Aorta (tissue), 5 donors: ENCODE measurements around the gene SEPTIN6. TPM values are rescaled to one million over a fixed set of nuclear protein-coding genes. Genes with fewer than 3 reads are reported as not detected.

Experiments used
- ATAC-seq: fragments of 200-7000 bp; cut with Tn5 transposase; one replicate; pipeline ENCODE4 v1.9.1; 2022; ENCODE audit warnings: moderate library complexity; ENCODE audit not compliant: low FRiP score
- DNase-seq, 2 donors: peaks; one replicate each; pipeline ENCODE4 v3.0.0-alpha.2; 2020
- H3K27ac ChIP-seq, 2 donors: one replicate each; pipeline ENCODE4 v1.5.1; 2013; ENCODE audit warnings: low read length in 2 of 2, mild to moderate bottlenecking in 2 of 2, moderate library complexity in 2 of 2, control low read depth in 1 of 2, inconsistent platforms in 1 of 2, low read depth in 1 of 2
- H3K27me3 ChIP-seq, 2 donors: one replicate each; pipeline ENCODE4 v1.6.1; 2013; ENCODE audit warnings: control low read depth in 1 of 2, low read length in 1 of 2, mild to moderate bottlenecking in 1 of 2, moderate library complexity in 1 of 2; ENCODE audit not compliant: insufficient read depth in 2 of 2, control insufficient read depth in 1 of 2
- H3K36me3 ChIP-seq, 2 donors: one replicate each; pipeline ENCODE4 v1.6.1; 2013; ENCODE audit warnings: control low read depth in 1 of 2, low read length in 1 of 2, mild to moderate bottlenecking in 1 of 2; ENCODE audit not compliant: insufficient read depth in 2 of 2, control insufficient read depth in 1 of 2
- H3K4me1 ChIP-seq, 2 donors: one replicate each; pipeline ENCODE4 v1.6.1; 2013; ENCODE audit warnings: low read length in 2 of 2, control low read depth in 1 of 2, mild to moderate bottlenecking in 1 of 2, moderate library complexity in 1 of 2; ENCODE audit not compliant: insufficient read depth in 2 of 2, control insufficient read depth in 1 of 2
- H3K4me3 ChIP-seq, 2 donors: one replicate each; pipeline ENCODE4 v1.5.1; 2013; ENCODE audit warnings: low read length in 2 of 2, control low read depth in 1 of 2, mild to moderate bottlenecking in 1 of 2
- H3K9me3 ChIP-seq: one replicate; pipeline ENCODE4 v1.6.1; 2013; ENCODE audit warnings: mild to moderate bottlenecking, low read length; ENCODE audit not compliant: control insufficient read depth
- WGBS, 2 donors: extraction: QIAGEN DNeasy Blood & Tissue Kit; methylation state at CpG; one replicate each; pipeline ENCODE4 v1.1.7; 2013; 5-methylcytosine and 5-hydroxymethylcytosine counted together
- intact Hi-C, 2 donors: fragments of 100-400 bp; cut with DNase I; formaldehyde crosslinking; loops; one replicate each; pipeline versions ENCODE4 v1.14.2 to v1.15.0; 2022
- polyA plus RNA-seq, 2 donors: library from polyadenylated mRNA; stranded (reverse); fragments of 200-250 nt; gene quantifications; one replicate each; pipeline ENCODE4 v1.2.3, GENCODE V29; 2013
- total RNA-seq, 2 donors: library from RNA; stranded (reverse); fragmentation: NEBNext Ultra II Directional; extraction: Animal tissue kit (Norgen Biotek cat#: 25700); gene quantifications; one replicate each; pipeline ENCODE4 v1.2.1, GENCODE V29; 2021
- donor health status: healthy with polysubstance abuse.
- donor health status: Bipolar disorder and iron deficiency.
- donor health status: DM: no; HTN: no; CAD: no.
- donor health status: DM: no; HTN: no; CAD: no.
- donor health status: DM: yes; HTN: yes; CAD: no.

The SEPTIN6 gene
- total and polyA plus RNA-seq, 4 donors, result 4.5 to 23.7 (median 12.7) TPM

DNA sequence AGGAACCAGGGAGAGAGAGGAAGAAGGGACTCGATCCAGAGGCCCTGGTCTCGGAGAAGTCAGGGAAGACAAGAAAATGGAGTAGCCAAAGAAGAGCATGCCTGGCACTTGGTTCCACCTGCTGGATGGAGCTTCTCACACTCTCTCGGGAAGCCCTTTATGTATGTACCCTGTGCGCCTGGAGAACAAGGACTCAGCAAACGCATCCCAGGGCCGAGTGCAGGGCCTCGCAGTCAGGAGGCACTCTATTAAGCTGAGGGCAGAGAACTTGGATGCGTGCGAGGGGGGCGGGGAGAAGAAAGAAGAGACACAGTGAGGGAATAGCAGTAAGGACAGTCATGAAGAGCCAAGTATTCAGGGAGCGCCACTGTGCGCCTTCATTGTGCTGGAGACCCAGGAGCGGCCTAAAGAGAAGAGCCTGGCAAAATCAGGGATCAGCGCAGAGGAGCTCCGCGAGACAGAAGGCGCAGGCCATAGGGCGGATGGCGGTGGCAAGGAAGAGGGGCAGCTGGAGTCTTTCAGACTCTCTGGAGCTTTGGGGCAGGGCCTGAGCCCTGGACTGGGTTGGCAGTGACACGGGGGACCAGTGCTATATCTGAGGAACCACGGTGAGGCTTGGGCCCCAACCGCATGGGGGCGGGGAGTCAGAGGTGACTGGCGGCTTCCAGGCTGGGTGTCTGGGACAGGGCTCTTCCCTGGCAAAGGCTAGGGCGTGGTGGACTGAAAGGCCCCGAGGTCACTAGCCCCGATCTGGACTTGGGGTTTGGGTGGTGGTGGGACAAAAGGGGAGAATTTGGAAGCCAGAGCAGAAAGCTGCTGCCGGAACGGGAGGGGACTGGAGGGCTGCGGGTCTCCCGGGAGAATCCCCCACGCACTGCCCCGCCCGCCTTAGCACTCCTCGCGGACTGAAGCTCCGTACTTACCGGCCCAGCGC is 1.9 kb upstream of the SEPTIN6 start:
- ATAC-seq, result no peak
- peaks cover 0 to 2% of the 10 kb centered on the region in 2 donors for H3K27me3 ChIP-seq
- no peaks in the 10 kb centered on the region for H3K9me3 ChIP-seq
- no peak overlapping the region for H3K27ac ChIP-seq
- DNase-seq, result no peak
- 71 to 91% methylated on average over 39 of the region's 39 CpGs for WGBS, 2 donors
- intact Hi-C loops, result no loop called here
- no peaks in the 10 kb centered on the region for H3K4me1 ChIP-seq
- no peaks in the 10 kb centered on the region for H3K36me3 ChIP-seq
- H3K4me3 ChIP-seq, result no peak overlapping the region

DNA sequence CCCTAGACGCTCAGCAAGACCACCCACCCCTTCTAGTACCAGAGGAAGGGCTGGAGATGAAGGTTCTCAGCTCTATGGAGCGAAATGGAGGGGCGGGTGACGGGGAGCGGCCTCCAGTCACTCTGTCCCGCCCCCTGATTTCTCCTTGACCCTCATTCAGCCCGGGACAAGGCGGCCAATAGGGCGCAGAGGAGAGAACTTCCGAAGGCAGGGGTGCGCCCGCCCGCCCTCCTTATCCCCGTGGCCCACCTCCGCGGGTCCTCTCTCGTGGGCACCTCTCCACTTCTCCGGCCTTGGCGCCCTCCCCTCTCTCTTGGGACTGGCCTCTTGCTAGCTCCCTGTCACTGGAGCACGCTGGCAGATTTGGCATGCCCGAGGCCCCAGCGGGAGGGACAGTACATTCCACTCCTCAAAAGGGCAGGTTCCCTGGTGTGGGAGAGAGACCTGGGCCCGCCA is 1.1 kb upstream of the SEPTIN6 start:
- DNase-seq (peak in 1 of 2 donors; percentile 50), ATAC-seq (no peak)
- Histone ChIP-seq H3K36me3 (no peaks in the 10 kb centered on the region), H3K4me1 (no peaks in the 10 kb centered on the region), H3K9me3 (no peaks in the 10 kb centered on the region), H3K27ac (no peak overlapping the region), H3K27me3 (peaks cover 0 to 2% of the 10 kb centered on the region in 2 donors), H3K4me3 (no peak overlapping the region)
- intact Hi-C loops, result no loop called here
- WGBS, 2 donors, result 61% methylated on average over 23 of the region's 23 CpGs

DNA sequence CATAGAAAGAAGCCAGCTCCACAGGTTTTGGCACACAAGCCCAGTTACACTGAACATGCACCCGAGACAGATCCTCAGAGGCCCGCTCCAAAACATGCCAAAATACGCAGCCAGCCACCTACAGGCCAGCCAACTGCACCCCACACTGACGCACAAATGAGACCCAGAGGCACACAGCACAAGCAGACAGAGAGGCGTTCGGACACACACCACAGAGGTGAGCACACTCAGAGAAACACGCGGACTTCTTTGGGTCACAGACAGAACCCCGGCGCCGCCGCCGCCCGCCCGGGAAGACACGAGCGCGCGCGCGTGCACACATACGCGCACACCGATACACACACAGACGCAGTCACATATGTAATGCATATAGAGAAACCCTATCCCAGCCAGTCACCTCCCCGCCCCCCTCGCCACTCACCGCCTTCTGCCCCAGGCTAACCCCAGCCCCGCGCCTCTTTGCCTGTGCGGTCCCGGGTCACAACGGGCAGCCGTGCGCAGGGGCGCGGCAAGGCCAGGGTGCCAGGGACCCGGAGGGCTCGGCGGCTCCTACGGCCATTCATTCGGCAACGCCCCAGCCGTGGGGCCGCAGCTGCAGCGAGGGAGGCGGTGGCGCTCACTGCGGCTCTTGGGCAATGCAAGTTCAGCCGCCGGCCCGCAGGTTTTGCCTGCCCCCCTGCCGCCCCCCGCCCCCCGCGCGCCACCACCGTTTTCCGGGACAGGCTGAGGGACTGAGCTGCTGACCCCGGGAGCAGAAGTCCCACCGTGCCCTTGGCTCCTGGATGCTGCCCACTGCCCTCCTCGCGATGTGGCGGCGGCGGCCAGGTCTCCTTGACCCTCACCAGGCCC is 553 bp downstream of the SEPTIN6 start:
- WGBS, 2 donors, result 1 to 28% methylated on average over 62 to 66 of the region's 66 CpGs
- Histone ChIP-seq H3K27ac (no peak overlapping the region), H3K4me1 (no peaks in the 10 kb centered on the region), H3K36me3 (no peaks in the 10 kb centered on the region), H3K27me3 (peaks cover 0 to 2% of the 10 kb centered on the region in 2 donors), H3K9me3 (no peaks in the 10 kb centered on the region), H3K4me3 (peak overlapping the region; percentile 54 to 91)
- ATAC-seq, result peak; percentile 41
- peak; percentile 58 to 78 for DNase-seq
- intact Hi-C loops, result no loop called here

- Histone ChIP-seq H3K4me1 (no peaks in the 10 kb centered on the region), H3K27me3 (peaks cover 0 to 2% of the 10 kb centered on the region in 2 donors), H3K36me3 (no peaks in the 10 kb centered on the region), H3K27ac (no peak overlapping the region), H3K9me3 (no peaks in the 10 kb centered on the region), H3K4me3 (no peak overlapping the region)
- ATAC-seq, result no peak
- intact Hi-C loops, result no loop called here
- DNase-seq, result no peak
- WGBS, 2 donors, result 59 to 78% methylated on average over 8 of the region's 8 CpGs
These were observed 1.8 kb downstream of the SEPTIN6 start for GRCh38 chrX:119690921-119691716.

DNA sequence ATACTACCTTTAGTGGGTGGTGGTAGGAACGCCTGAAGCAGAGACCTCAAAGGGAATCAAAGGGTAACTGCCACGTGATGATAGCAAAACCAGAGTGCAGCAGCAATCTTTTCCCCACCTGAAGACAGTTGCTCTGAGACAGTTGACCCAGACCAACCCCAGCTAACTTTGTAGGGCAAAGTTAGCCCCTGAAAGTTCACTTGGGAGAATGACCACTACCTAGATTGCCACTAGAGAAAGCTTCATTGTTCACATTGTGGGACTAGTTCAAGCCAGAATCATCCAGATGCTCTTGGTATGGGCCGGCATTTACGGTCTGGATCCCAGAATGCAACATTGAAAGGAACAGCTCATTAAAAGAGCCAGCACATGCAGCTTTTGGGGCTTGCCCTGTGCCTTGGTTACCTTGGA is 4.1 kb downstream of the SEPTIN6 start:
- Histone ChIP-seq H3K9me3 (no peaks in the 10 kb centered on the region), H3K27me3 (peaks cover 0 to 2% of the 10 kb centered on the region in 2 donors), H3K4me3 (no peak overlapping the region), H3K36me3 (no peaks in the 10 kb centered on the region), H3K4me1 (no peaks in the 10 kb centered on the region), H3K27ac (no peak overlapping the region)
- 80 to 93% methylated on average over 4 of the region's 4 CpGs for WGBS, 2 donors
- intact Hi-C loops, result no loop called here
- ATAC-seq (no peak), DNase-seq (no peak)

DNA sequence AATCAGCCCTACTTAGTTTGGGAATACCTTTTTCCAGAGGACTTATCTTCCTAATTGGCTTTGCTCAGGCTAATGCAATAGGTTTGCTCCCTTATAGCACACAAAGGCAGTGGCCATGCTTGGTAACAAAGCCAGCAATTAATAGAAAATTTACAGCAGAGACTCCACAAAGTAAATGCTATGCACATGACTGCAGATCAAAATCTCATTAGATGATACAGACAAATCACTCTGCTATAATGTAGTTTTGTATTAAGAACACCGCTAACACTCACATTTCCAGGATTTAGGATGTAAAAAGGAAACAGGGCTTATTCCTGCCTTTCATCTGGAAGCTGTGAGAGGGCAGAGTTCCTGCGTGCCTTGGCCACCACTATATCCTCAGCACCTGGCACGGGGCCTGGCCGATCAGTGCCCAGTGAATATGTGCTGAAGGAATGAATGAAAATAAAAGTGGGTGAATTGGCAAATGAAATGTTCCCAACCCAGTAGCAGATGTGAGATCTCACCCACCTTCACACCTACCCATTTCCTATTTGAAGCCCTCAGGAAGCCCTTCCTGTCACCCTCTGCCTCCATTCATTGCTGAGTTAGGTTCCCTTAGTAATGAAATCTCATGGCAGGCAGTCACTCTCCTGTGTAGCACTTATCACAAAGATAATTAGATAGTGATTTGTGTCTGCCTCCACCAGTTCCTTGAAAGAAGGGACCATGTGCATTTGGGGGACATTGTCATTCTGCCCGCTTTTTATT is 5.1 kb downstream of the SEPTIN6 start:
- H3K27ac ChIP-seq, result no peak overlapping the region
- 54 to 63% methylated on average over 5 of the region's 5 CpGs for WGBS, 2 donors
- no peaks in the 10 kb centered on the region for H3K4me1 ChIP-seq

DNA sequence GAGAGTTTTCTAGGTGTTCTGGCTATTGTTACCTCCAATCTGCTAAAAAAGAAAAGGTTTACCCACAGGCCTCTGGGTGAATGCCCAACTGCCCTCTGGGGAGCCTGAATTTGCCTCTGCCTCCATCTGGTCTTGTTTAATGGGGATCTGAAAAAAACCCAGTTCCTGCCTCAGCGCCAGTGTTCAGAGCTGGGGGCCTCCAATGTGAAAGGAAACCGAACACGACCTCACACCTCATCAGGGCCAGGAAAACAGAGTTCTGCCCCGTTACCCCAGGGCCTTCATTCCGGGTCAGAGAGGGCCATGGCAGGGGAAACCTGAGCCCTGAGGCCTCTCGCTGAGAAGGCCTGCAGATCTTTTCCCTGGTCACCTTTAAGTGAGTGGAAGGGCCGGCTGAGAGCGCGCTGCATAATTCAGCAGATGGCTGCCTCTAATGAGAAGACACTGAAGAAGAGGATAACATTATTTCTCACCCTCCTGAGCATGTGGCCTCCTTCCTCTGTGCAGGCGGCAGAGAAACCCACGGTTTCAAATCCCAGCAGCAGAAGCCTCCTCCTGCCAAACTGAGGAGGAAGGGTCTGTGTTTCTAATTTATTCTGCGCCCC is 6.8 kb downstream of the SEPTIN6 start:
- no peak for ATAC-seq
- 62 to 66% methylated on average over 12 of the region's 12 CpGs for WGBS, 2 donors
- Histone ChIP-seq H3K9me3 (no peaks in the 10 kb centered on the region), H3K4me1 (no peaks in the 10 kb centered on the region), H3K36me3 (no peaks in the 10 kb centered on the region), H3K4me3 (no peak overlapping the region), H3K27ac (no peak overlapping the region), H3K27me3 (no peaks in the 10 kb centered on the region)
- intact Hi-C loops, result no loop called here
- no peak for DNase-seq

More for the DNA sequence above, 5.1 kb downstream of the SEPTIN6 start:
- H3K4me3 ChIP-seq, result no peak overlapping the region
- intact Hi-C loops, result no loop called here
- H3K27me3 ChIP-seq, result peaks cover 0 to under 1% of the 10 kb centered on the region in 2 donors
- no peaks in the 10 kb centered on the region for H3K9me3 ChIP-seq
- DNase-seq (no peak), ATAC-seq (no peak)
- no peaks in the 10 kb centered on the region for H3K36me3 ChIP-seq
